H9 (cell line): ENCODE measurements around the gene LRP1. TPM values are rescaled to one million over a fixed set of nuclear protein-coding genes. Genes with fewer than 3 reads are reported as not detected.

Source experiments
- DNase-seq: peaks from one replicate; pipeline ENCODE4 v3.0.0-alpha.2; 2017
- H2AFZ ChIP-seq: one replicate; pipeline ENCODE4 v1.6.1; 2013; ENCODE audit warnings: mild to moderate bottlenecking, low read length, control low read depth, moderate library complexity
- H2AK5ac ChIP-seq: 2 replicates; pipeline ENCODE4 v1.6.1; 2013; ENCODE audit warnings: low read length, control low read depth, mixed read lengths; ENCODE audit not compliant: insufficient read length
- H2BK120ac ChIP-seq: one replicate; pipeline ENCODE4 v1.6.1; 2013; ENCODE audit warnings: low read depth, mild to moderate bottlenecking, low read length, control low read depth, inconsistent platforms; ENCODE audit not compliant: poor library complexity, severe bottlenecking
- H2BK12ac ChIP-seq: 2 replicates; pipeline ENCODE4 v1.6.1; 2013; ENCODE audit warnings: low read length, control low read depth, mixed read lengths, low read depth; ENCODE audit not compliant: insufficient read length
- H2BK15ac ChIP-seq: 2 replicates; pipeline ENCODE4 v1.6.1; 2013; ENCODE audit warnings: low read depth, low read length, control low read depth
- H2BK20ac ChIP-seq: one replicate; pipeline ENCODE4 v1.6.1; 2013; ENCODE audit warnings: low read depth, mild to moderate bottlenecking, low read length, control low read depth, inconsistent platforms; ENCODE audit not compliant: poor library complexity, severe bottlenecking
- H2BK5ac ChIP-seq: 2 replicates; pipeline ENCODE4 v1.6.1; 2013; ENCODE audit warnings: low read length, control low read depth, mixed read lengths; ENCODE audit not compliant: insufficient read length
- H3K14ac ChIP-seq: 2 replicates; pipeline ENCODE4 v1.6.1; 2013; ENCODE audit warnings: low read length, control low read depth; ENCODE audit not compliant: insufficient read depth
- H3K18ac ChIP-seq: 2 replicates; pipeline ENCODE4 v1.6.1; 2013; ENCODE audit warnings: low read depth, mild to moderate bottlenecking, mixed read lengths, low read length, control low read depth; ENCODE audit not compliant: insufficient read length
- H3K23ac ChIP-seq: 2 replicates; pipeline ENCODE4 v1.6.1; 2013; ENCODE audit warnings: low read length, control low read depth, mixed read lengths, low read depth; ENCODE audit not compliant: insufficient read length
- H3K23me2 ChIP-seq: 2 replicates; pipeline ENCODE4 v1.6.1; 2013; ENCODE audit warnings: low read depth, mild to moderate bottlenecking, mixed read lengths, low read length, control low read depth; ENCODE audit not compliant: insufficient read length, poor library complexity, severe bottlenecking
- H3K27ac ChIP-seq: 2 replicates; pipeline ENCODE4 v1.5.1; 2013; ENCODE audit warnings: low read length, control low read depth, mixed read lengths, low read depth; ENCODE audit not compliant: insufficient read length
- H3K27me3 ChIP-seq: 2 replicates; pipeline ENCODE4 v1.6.1; 2013; ENCODE audit warnings: low read length, control low read depth, inconsistent platforms; ENCODE audit not compliant: insufficient read depth
- H3K4ac ChIP-seq: 2 replicates; pipeline ENCODE4 v1.6.1; 2013; ENCODE audit warnings: low read depth, mild to moderate bottlenecking, control low read depth, inconsistent platforms, low read length, moderate library complexity
- H3K4me1 ChIP-seq: 2 replicates; pipeline ENCODE4 v1.6.1; 2013; ENCODE audit warnings: low read length, control low read depth, inconsistent platforms; ENCODE audit not compliant: insufficient read depth
- H3K4me2 ChIP-seq: 2 replicates; pipeline ENCODE4 v1.6.1; 2013; ENCODE audit warnings: low read length, control low read depth, mixed read lengths; ENCODE audit not compliant: insufficient read length, insufficient read depth
- H3K56ac ChIP-seq: 2 replicates; pipeline ENCODE4 v1.6.1; 2013; ENCODE audit warnings: low read depth, mild to moderate bottlenecking, mixed read lengths, low read length, control low read depth; ENCODE audit not compliant: insufficient read length
- H3K79me1 ChIP-seq: 2 replicates; pipeline ENCODE4 v1.6.1; 2013; ENCODE audit warnings: low read depth, mild to moderate bottlenecking, moderate library complexity, low read length, control low read depth, inconsistent platforms; ENCODE audit not compliant: insufficient read depth, poor library complexity, severe bottlenecking
- H3K79me2 ChIP-seq: 2 replicates; pipeline ENCODE4 v1.6.1; 2013; ENCODE audit warnings: low read length, control low read depth, inconsistent platforms; ENCODE audit not compliant: insufficient read depth
- H3K9ac ChIP-seq: 2 replicates; pipeline ENCODE4 v1.6.1; 2013; ENCODE audit warnings: low read length, control low read depth, mixed read lengths; ENCODE audit not compliant: insufficient read length; ENCODE audit errors: extremely low read depth
- H3K9me3 ChIP-seq: one replicate; pipeline ENCODE4 v1.6.1; 2013; ENCODE audit warnings: low read depth, low read length, inconsistent platforms; ENCODE audit not compliant: control insufficient read depth
- H3T11ph ChIP-seq: one replicate; pipeline ENCODE4 v1.6.1; 2013; ENCODE audit warnings: mild to moderate bottlenecking, low read length, control low read depth, inconsistent platforms
- H4K20me1 ChIP-seq: one replicate; pipeline ENCODE4 v1.6.1; 2013; ENCODE audit not compliant: control insufficient read depth, insufficient read length, insufficient read depth
- H4K5ac ChIP-seq: 2 replicates; pipeline ENCODE4 v1.6.1; 2013; ENCODE audit warnings: low read depth, mild to moderate bottlenecking, mixed read lengths, low read length, control low read depth; ENCODE audit not compliant: insufficient read length
- H4K8ac ChIP-seq: replicated peaks from 2 replicates; pipeline ENCODE4 v1.6.1; 2013; ENCODE audit warnings: low read length, control low read depth, mixed read lengths, low read depth; ENCODE audit not compliant: insufficient read length
- H4K91ac ChIP-seq: 2 replicates; pipeline ENCODE4 v1.6.1; 2013; ENCODE audit warnings: low read depth, mild to moderate bottlenecking, moderate library complexity, mixed read lengths, low read length, control low read depth; ENCODE audit not compliant: insufficient read length
- H3K27ac Mint-ChIP-seq, 3 experiments: 2 replicates in 2 of 3; 3 replicates in 1 of 3; pipeline ENCODE4 v1.8.0; 2020 to 2021; ENCODE audit warnings: mixed read lengths in 3 of 3, mild to moderate bottlenecking in 1 of 3, moderate library complexity in 1 of 3
- H3K27me3 Mint-ChIP-seq: 2 replicates; pipeline ENCODE4 v1.8.0; 2021; ENCODE audit warnings: low read depth, mild to moderate bottlenecking, moderate library complexity, mixed read lengths
- H3K36me3 Mint-ChIP-seq, 3 experiments: 2 replicates in 2 of 3; 3 replicates in 1 of 3; pipeline ENCODE4 v1.8.0; 2020 to 2021; ENCODE audit warnings: low read depth in 3 of 3, mixed read lengths in 3 of 3; ENCODE audit not compliant: insufficient read depth in 1 of 3
- H3K4me1 Mint-ChIP-seq, 2 experiments: 2 replicates each; pipeline ENCODE4 v1.8.0; 2020; ENCODE audit warnings: mixed read lengths in 2 of 2
- H3K4me3 Mint-ChIP-seq, 2 experiments: 2 replicates in 1 of 2; 3 replicates in 1 of 2; pipeline ENCODE4 v1.8.0; 2020 to 2021; ENCODE audit warnings: mild to moderate bottlenecking in 2 of 2, mixed read lengths in 2 of 2, moderate library complexity in 1 of 2
- H3K9me3 Mint-ChIP-seq, 2 experiments: 2 replicates in 1 of 2; 3 replicates in 1 of 2; pipeline ENCODE4 v1.8.0; 2020; ENCODE audit warnings: mild to moderate bottlenecking in 2 of 2, mixed read lengths in 2 of 2, moderate library complexity in 1 of 2
- WGBS: extraction: QIAGEN DNeasy Blood & Tissue Kit; methylation state at CpG from one replicate; pipeline ENCODE4 v1.1.7; 2013; ENCODE audit warnings: missing lambda C conversion rate, low lambda C conversion rate, mixed read lengths; ENCODE audit not compliant: insufficient read length; ENCODE audit errors: extremely low coverage; 5-methylcytosine and 5-hydroxymethylcytosine counted together
- total RNA-seq: library from RNA; stranded (reverse); gene quantifications from 2 replicates; pipeline ENCODE4 v1.2.1, GENCODE V29; 2021
- TF ChIP-seq, protein P1 (sequence below): fragments of 200-600 bp; sonication (generic); conservative IDR thresholded peaks from 3 replicates; pipeline ENCODE4 v1.8.0; 2021; ENCODE audit warnings: antibody characterized with exemption, mild to moderate bottlenecking

Gene LRP1
- total RNA-seq, 1 experiment from 2014 or later, result 115 TPM

- Histone ChIP-seq H2AK5ac (no peak overlapping the region), H3K56ac (no peak overlapping the region), H3K23me2 (peaks cover 28% of the 10 kb centered on the region), H3K4me1 (no peaks in the 10 kb centered on the region), H3K9ac (peak overlapping the region; percentile 16), H3K18ac (no peak overlapping the region), H3T11ph (no peak overlapping the region), H2BK5ac (no peak overlapping the region), H3K14ac (no peak overlapping the region), H3K27me3 (peaks cover 56% of the 10 kb centered on the region), H2BK20ac (no peak overlapping the region), H2BK12ac (no peak overlapping the region), H2AFZ (no peak overlapping the region), H4K8ac (no peak overlapping the region), H3K79me2 (no peaks in the 10 kb centered on the region), H3K9me3 (no peaks in the 10 kb centered on the region), H4K91ac (no peak overlapping the region), H2BK120ac (no peak overlapping the region), H3K4ac (no peak overlapping the region), H4K20me1 (peaks cover 4% of the 10 kb centered on the region), H3K23ac (no peak overlapping the region), H2BK15ac (no peak overlapping the region), H3K79me1 (no peaks in the 10 kb centered on the region), H3K27ac (no peak overlapping the region), H3K4me2 (peak overlapping the region; percentile 82), H4K5ac (no peak overlapping the region)
- peak overlapping the region in 1 of 3 experiments; percentile 94; a peak in 1 of 7 replicates for H3K27ac Mint-ChIP-seq
- no peaks in the 10 kb centered on the region for H3K9me3 Mint-ChIP-seq
- peak; percentile 71 for DNase-seq
- H3K4me3 Mint-ChIP-seq, result peak overlapping the region; percentile 72 to 87
- TF ChIP-seq, protein P1, sequence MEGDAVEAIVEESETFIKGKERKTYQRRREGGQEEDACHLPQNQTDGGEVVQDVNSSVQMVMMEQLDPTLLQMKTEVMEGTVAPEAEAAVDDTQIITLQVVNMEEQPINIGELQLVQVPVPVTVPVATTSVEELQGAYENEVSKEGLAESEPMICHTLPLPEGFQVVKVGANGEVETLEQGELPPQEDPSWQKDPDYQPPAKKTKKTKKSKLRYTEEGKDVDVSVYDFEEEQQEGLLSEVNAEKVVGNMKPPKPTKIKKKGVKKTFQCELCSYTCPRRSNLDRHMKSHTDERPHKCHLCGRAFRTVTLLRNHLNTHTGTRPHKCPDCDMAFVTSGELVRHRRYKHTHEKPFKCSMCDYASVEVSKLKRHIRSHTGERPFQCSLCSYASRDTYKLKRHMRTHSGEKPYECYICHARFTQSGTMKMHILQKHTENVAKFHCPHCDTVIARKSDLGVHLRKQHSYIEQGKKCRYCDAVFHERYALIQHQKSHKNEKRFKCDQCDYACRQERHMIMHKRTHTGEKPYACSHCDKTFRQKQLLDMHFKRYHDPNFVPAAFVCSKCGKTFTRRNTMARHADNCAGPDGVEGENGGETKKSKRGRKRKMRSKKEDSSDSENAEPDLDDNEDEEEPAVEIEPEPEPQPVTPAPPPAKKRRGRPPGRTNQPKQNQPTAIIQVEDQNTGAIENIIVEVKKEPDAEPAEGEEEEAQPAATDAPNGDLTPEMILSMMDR, result no peak
- H3K4me1 Mint-ChIP-seq, result peaks cover 56 to 70% of the 10 kb centered on the region in 2 experiments
- peaks cover 84% of the 10 kb centered on the region for H3K27me3 Mint-ChIP-seq
- no CpG with 5 or more reads among the region's 63 CpGs for WGBS
- H3K36me3 Mint-ChIP-seq, result peaks cover 15 to 18% (median 16%) of the 10 kb centered on the region in 3 experiments
Observed at GRCh38 chr12:57237932-57238853, 109.9 kb downstream of the LRP1 start.
